ENCODE data around the gene LDAH.
A peak's percentile ranks its signal among the peaks of the same experiment; 100 is the strongest.
"Not testable (repeated sequence)": the region's sequence is repeated elsewhere in the genome, so short reads cannot be mapped to it uniquely, and the experiment has no call there.

LDAH gene

DNA sequence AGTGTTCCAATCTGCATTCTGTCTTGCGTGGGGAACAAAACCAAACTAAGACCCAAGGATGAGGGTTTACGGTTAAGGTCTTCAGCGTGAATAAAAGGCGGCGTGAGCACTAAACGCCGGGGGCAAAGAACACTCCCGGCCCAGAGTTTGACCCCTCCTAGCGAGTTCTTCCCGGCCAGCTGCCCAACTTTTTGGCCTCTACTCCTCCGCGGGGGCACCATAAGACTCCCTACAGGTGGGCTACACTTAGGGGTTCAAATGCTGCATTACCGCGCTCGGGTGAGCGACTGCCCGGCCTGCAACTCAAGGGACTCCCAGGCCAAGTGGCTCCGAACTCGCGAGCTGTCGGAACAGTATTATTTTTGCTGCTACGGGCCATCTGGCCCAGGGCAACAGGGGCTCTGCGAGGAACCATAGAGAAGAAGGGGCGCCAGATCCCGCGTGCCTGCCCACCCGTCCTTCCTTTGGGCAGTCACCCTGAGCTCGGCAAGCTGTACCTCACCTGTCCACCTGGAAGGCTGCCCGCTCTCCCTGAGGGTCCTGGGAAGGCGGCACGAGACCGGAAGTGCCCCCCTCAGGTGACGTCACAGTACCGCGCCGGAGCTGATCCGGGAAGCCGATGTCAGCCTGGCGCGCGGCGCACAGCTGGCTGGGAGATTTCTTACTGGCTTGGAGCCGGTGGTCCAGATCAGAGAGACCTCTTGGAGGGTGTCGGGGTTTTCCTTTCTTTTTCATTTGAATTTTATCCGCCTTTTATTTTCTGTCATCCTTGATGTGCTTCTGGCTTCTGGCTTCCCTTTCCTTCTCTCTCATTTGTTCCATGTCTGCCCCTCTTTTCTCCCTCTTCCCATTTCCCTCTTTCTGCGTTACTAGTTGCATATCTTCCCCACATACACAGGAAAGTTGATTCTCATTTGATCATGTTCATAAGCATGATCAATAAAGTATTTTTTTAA is at the start of gene LDAH:
LDAH (minus strand) TSS at position 567 of the 956 bp plus-strand sequence. CDS start 21,638 bp downstream, outside the sequence.
- DNase-seq = peak; percentile 98

DNA sequence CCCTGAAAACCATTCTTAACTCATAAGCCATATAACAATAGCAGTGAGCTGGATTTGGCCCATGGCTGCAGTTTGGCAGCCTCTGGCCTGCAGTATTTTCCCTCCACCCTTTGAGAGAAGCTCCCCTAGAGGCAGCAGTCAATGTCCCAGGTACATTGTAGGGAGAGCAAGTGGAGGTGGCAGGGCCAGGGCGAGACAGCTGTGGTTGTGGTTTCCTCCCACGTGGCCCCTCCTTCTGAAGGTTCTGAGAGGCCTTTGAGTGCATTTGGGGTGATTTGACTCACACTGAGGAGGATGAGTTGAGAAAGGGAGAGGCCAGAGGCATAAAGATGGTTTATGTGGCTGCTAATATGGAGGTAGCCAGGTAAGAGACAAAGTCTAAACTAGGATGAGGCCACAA is 45.5 kb upstream of the LDAH start:
- DNase-seq = no peak

- no peak for DNase-seq
Measured at GRCh38 chr2:20862850-20863249, 39.9 kb upstream of the LDAH start.

GRCh38 chr2:20855456-20855855 is 32.6 kb upstream of the LDAH start:
- DNase-seq = no peak

DNA sequence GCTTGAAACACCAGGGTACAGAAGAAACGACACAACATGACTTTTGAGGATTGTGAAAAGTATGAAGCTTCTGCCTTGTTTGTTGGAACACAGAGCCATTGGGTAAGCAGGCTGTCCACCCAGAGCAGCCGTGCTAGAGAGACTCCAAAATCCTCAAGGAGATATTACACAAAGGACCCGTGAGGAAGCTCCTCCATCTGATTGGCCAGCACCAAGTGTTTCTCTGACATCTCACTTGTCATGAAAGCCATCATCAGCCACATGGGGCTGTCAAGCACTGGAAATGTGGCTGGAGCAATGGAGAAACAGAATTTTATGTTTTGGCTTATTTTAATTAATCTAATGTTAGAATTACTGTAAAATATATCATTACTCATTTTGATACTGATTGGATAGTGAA is 29.8 kb upstream of the LDAH start:
- no peak for DNase-seq

DNA sequence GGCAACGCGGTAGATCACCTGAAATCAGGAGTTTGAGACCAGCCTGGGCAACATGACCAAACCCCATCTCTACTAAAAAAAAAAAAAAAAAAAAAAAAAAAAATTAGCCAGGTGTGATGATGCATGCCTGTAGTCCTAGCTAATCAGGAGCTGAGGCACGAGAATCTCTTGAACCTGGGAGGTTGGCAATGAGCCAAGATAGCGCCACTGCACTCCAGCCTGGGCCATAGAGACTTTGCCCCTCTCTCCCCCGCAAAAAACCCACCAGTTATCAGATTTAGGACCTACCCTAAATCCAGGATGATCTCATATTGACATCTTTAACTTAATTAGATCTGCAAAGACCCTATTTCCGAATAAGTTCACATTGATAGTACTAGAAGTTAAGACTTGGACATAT is 29.2 kb upstream of the LDAH start:
- DNase-seq = no peak

GRCh38 chr2:20844246-20844645 is 21.3 kb upstream of the LDAH start:
- DNase-seq = no peak

- no peak for DNase-seq
Measured at GRCh38 chr2:20839052-20839451, 16.2 kb upstream of the LDAH start.

GRCh38 chr2:20838016-20838415 is 15.1 kb upstream of the LDAH start:
- no peak for DNase-seq

DNA sequence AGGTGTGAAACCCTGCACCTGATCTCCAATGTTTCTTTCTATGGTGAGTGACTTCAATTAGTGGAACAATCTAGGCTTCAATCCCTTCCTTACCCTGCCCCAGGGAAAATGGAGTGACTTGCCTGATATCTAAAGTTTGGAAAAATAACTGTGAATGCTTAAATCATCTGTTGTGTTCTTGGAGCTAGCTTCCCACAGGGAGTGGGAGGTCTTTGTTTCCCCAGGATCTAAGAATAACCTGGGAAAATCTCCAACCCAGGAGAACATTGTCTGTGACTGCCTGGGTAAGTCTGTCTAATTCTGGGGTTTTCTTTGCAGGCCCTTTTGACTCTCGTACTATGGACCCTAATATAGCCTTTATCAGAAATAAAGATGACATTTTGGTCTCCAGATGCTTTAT is 13.6 kb upstream of the LDAH start:
- no peak for DNase-seq

GRCh38 chr2:20834331-20834730 is 11.4 kb upstream of the LDAH start:
- no peak for DNase-seq

- no peak for DNase-seq
Measured at GRCh38 chr2:20832606-20833005, 9.7 kb upstream of the LDAH start.

DNA sequence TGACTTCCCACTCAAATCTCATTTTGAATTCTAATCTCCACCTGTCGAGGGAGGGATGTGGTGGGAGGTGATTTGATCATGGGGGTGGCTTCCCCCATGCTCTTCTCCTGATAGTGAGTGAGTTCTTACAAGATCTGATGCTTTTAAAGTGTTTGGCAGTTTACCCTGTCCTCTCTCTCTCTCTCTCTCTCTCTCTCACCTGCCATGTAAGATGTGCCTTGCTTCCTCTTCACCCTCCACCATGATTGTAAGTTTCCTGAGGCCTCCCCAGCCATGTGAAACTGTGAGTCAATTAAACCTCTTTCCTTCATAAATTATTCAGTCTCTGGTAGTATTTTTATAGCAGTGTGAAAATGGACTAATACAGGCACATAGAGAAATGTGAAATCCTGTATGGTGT is 7.0 kb upstream of the LDAH start:
- no peak for DNase-seq

DNA sequence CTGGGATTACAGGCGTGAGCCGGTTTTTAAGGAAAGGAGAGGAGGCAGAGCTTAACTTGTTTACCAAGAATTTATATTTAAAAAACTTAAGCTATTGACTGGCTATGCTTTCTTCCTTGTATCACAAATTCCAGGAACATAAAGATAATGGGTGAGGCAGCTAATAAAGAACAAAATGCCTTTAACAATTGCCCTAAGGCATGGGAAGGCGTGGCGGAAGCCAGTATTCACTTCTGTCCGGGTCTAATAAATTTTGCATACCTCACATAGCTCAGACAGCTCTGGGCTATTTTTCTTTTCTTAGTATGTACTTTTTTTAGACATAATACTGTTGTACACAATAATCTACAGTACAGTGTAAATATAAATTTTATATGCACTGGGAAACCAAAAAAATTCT is 1.0 kb upstream of the LDAH start:
- DNase-seq = no peak

GRCh38 chr2:20818820-20819219 is 4.1 kb downstream of the LDAH start:
- no peak for DNase-seq

GRCh38 chr2:20815216-20815615 is 7.7 kb downstream of the LDAH start:
- DNase-seq = no peak

GRCh38 chr2:20812779-20813178 is 10.1 kb downstream of the LDAH start:
- no peak for DNase-seq

GRCh38 chr2:20806286-20806685 is 16.6 kb downstream of the LDAH start:
- no peak for DNase-seq

GRCh38 chr2:20803974-20804373 is 18.9 kb downstream of the LDAH start:
- DNase-seq = no peak

- no peak for DNase-seq
Measured at GRCh38 chr2:20803226-20803682, 19.6 kb downstream of the LDAH start.

DNA sequence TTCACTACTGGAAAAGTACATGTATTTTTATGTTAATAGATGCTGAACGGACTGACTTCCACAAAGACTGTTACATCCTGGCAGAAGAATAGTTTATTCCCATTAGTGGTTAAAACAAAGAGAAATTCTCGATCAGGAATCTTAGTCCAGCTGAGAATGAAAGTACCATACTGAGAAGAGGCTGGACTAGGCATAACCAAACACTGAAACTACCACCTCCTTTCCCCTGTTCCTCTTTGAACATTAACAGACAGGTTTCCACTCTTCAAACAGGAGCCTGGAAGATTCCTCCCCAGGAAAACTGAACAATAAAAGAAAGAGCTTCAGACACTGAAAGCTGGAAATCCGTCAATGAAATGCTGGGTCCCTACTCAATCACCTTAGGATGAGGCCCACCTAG is 25.8 kb downstream of the LDAH start:
- DNase-seq = no peak

- no peak for DNase-seq
Measured at GRCh38 chr2:20796374-20796791, 26.5 kb downstream of the LDAH start.

GRCh38 chr2:20793944-20794343 is 29.0 kb downstream of the LDAH start:
- DNase-seq = not testable (repeated sequence)

DNA sequence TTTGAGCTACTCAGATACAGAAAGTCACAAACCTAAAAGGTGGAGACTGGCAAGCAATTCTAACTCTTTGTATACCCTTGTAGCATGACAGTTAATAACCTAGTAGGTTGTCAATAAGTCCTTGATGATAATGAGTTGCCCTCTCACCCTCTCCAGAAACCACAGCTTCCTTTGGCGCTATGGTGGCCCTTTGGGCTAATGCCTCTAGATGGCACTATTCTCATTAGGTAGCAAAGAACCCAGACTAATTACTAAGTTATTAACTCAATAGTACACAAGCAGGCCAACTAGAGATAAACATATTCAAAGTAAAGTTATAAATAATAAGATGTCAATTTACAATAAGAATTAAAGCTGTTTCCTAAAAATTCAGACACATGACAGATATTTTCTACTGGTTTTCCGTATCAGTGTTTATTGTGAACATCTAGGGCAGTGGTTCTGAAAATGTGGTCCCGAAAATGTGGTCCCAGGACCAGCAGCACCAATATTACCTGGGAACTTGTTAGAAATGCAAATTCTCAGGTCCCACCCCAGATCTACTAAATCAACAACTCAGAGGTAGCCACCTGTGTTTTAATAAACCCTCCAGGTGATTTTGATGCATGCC is 41.1 kb downstream of the LDAH start:
- DNase-seq = no peak

Data from retina (tissue), 1 donor.